Measurements from ENCODE around the gene STK32B.

DNA sequence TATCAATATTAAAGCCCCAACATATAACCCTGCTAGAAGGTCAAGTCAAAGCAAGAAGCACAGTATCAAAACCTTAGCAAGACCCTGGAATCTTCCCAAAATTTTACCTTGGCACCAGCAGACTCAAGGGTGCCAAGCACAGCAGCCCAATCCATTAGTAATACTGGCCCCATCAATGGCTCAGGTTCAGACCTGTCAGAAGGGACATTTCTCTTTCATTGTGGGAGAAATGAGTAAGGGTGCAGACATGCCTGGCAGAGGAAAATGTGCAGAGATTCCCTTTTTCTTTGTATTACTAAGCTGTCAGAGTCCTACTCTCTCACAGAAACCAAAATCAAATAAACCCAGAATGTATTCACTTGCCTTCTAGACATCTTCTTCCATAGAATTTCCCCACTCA lies 453.2 kb downstream of the STK32B start:
- TF ChIP-seq CTCF (IDR thresholded peaks at IDR 0.05) = no peak
- TF ChIP-seq POLR2A (IDR thresholded peaks at IDR 0.05) = no peak
- no peak for TF ChIP-seq EP300 (IDR thresholded peaks at IDR 0.05)
